ENCODE results near the gene HECTD4.
A peak's percentile ranks its signal among the peaks of the same experiment; 100 is the strongest.
"Not testable (repeated sequence)": the region's sequence is repeated elsewhere in the genome, so short reads cannot be mapped to it uniquely, and the experiment has no call there.

Gene HECTD4

GRCh38 chr12:112406519-112407488 lies 24.6 kb upstream of the HECTD4 start:
- no peak for DNase-seq

GRCh38 chr12:112401903-112402498 lies 19.8 kb upstream of the HECTD4 start:
- DNase-seq, result no peak

- DNase-seq, result no peak
These were observed 18.8 kb upstream of the HECTD4 start for GRCh38 chr12:112401054-112401453.

GRCh38 chr12:112393328-112393727 lies 11.1 kb upstream of the HECTD4 start:
- DNase-seq, result no peak

GRCh38 chr12:112389922-112390654 lies 7.9 kb upstream of the HECTD4 start:
- not testable (repeated sequence) for DNase-seq

- DNase-seq, result no peak
These were observed 7.0 kb upstream of the HECTD4 start for GRCh38 chr12:112389228-112389627.

GRCh38 chr12:112386726-112387125 lies 4.5 kb upstream of the HECTD4 start:
- DNase-seq, result no peak

GRCh38 chr12:112382866-112383265 lies 635 bp upstream of the HECTD4 start:
- no peak for DNase-seq

- peak; percentile 30 for DNase-seq
These were observed 787 bp downstream of the HECTD4 start for GRCh38 chr12:112381406-112381882.

- DNase-seq, result no peak
These were observed 1.4 kb downstream of the HECTD4 start for GRCh38 chr12:112380663-112381405.

GRCh38 chr12:112375105-112375504 lies 7.1 kb downstream of the HECTD4 start:
- DNase-seq, result no peak

GRCh38 chr12:112374166-112374740 lies 8.0 kb downstream of the HECTD4 start:
- no peak for DNase-seq

- no peak for DNase-seq
These were observed 11.2 kb downstream of the HECTD4 start for GRCh38 chr12:112370868-112371510.

- DNase-seq, result no peak
These were observed 12.0 kb downstream of the HECTD4 start for GRCh38 chr12:112370199-112370598.

- DNase-seq, result no peak
These were observed 13.4 kb downstream of the HECTD4 start for GRCh38 chr12:112368856-112369255.

- no peak for DNase-seq
These were observed 14.3 kb downstream of the HECTD4 start for GRCh38 chr12:112367965-112368364.

GRCh38 chr12:112362310-112362709 lies 19.9 kb downstream of the HECTD4 start:
- DNase-seq, result no peak

- no peak for DNase-seq
These were observed 21.0 kb downstream of the HECTD4 start for GRCh38 chr12:112361271-112361670.

- no peak for DNase-seq
These were observed 22.9 kb downstream of the HECTD4 start for GRCh38 chr12:112359290-112359689.

- DNase-seq, result no peak
These were observed 25.0 kb downstream of the HECTD4 start for GRCh38 chr12:112357214-112357613.

GRCh38 chr12:112354399-112354798 lies 27.8 kb downstream of the HECTD4 start:
- no peak for DNase-seq

- no peak for DNase-seq
These were observed 28.8 kb downstream of the HECTD4 start for GRCh38 chr12:112353393-112353792.
